ENCODE measurements around the gene UGT1A8. TPM values are rescaled to one million over a fixed set of nuclear protein-coding genes. Genes with fewer than 3 reads are reported as not detected.
"Not testable (repeated sequence)": the region's sequence is repeated elsewhere in the genome, so short reads cannot be mapped to it uniquely, and the experiment has no call there.

The UGT1A8 gene
- total RNA-seq, 2 donors from 2014 or later, result not detected

- Mint-ChIP-seq H3K4me3 (no peak within 1 kb of the TSS), H3K36me3 (ENCODE audit: low read depth) (no peaks in the 10 kb centered on the region), H3K27ac (no peak within 1 kb of the TSS), H3K4me1 (peaks cover 2% of the 10 kb centered on the region), H3K27me3 (peaks cover 37% of the 10 kb centered on the region)
- H3K9me3 ChIP-seq (ENCODE audit: control insufficient read depth, low read length, poor library complexity, severe bottlenecking), result no peaks in the 10 kb centered on the region
- ATAC-seq (no peak), DNase-seq (no peak)
Measured at GRCh38 chr2:233728723-233729301, 111.4 kb downstream of the UGT1A8 start, which contains the start of gene UGT1A3. TSS of gene UGT1A3 (plus strand) at chr2:233729042. CDS start at chr2:233729127, 85 bp downstream.

GRCh38 chr2:233736868-233737653 is 119.6 kb downstream of the UGT1A8 start:
- H3K4me1 Mint-ChIP-seq; H3K9me3 ChIP-seq (ENCODE audit: control insufficient read depth, low read length, poor library complexity, severe bottlenecking); H3K4me3 Mint-ChIP-seq; H3K27ac Mint-ChIP-seq; ATAC-seq; H3K36me3 Mint-ChIP-seq (ENCODE audit: low read depth); DNase-seq: not testable (repeated sequence)
- H3K27me3 Mint-ChIP-seq, result peaks cover 57% of the 10 kb centered on the region

- no peaks in the 10 kb centered on the region for H3K9me3 ChIP-seq (ENCODE audit: control insufficient read depth, low read length, poor library complexity, severe bottlenecking)
- Mint-ChIP-seq H3K4me3 (no peak overlapping the region), H3K36me3 (ENCODE audit: low read depth) (peaks cover 3% of the 10 kb centered on the region), H3K27me3 (peaks cover 60% of the 10 kb centered on the region), H3K27ac (no peak overlapping the region), H3K4me1 (no peaks in the 10 kb centered on the region)
- ATAC-seq (no peak), DNase-seq (no peak)
Measured at GRCh38 chr2:233740870-233741269, 123.4 kb downstream of the UGT1A8 start.

GRCh38 chr2:233743464-233744259 is 126.2 kb downstream of the UGT1A8 start:
- Mint-ChIP-seq H3K4me1 (no peaks in the 10 kb centered on the region), H3K36me3 (ENCODE audit: low read depth) (peaks cover 3% of the 10 kb centered on the region), H3K27ac (no peak overlapping the region), H3K4me3 (no peak overlapping the region), H3K27me3 (peaks cover 66% of the 10 kb centered on the region)
- no peak for DNase-seq
- no peak for ATAC-seq
- no peaks in the 10 kb centered on the region for H3K9me3 ChIP-seq (ENCODE audit: control insufficient read depth, low read length, poor library complexity, severe bottlenecking)

GRCh38 chr2:233745073-233745755 is 127.8 kb downstream of the UGT1A8 start:
- H3K4me1 Mint-ChIP-seq, result no peaks in the 10 kb centered on the region
- ATAC-seq, result no peak
- no peaks in the 10 kb centered on the region for H3K9me3 ChIP-seq (ENCODE audit: control insufficient read depth, low read length, poor library complexity, severe bottlenecking)
- H3K36me3 Mint-ChIP-seq (ENCODE audit: low read depth), result peaks cover under 1% of the 10 kb centered on the region
- DNase-seq, result no peak
- H3K27ac Mint-ChIP-seq, result no peak overlapping the region
- no peak overlapping the region for H3K4me3 Mint-ChIP-seq
- H3K27me3 Mint-ChIP-seq, result peaks cover 52% of the 10 kb centered on the region

- not testable (repeated sequence) for ATAC-seq; H3K4me3 Mint-ChIP-seq; H3K36me3 Mint-ChIP-seq (ENCODE audit: low read depth); H3K4me1 Mint-ChIP-seq; H3K9me3 ChIP-seq (ENCODE audit: control insufficient read depth, low read length, poor library complexity, severe bottlenecking); DNase-seq; H3K27ac Mint-ChIP-seq
- H3K27me3 Mint-ChIP-seq, result peaks cover 48% of the 10 kb centered on the region
Measured at GRCh38 chr2:233745838-233746237, 128.4 kb downstream of the UGT1A8 start.

- ATAC-seq (no peak), DNase-seq (no peak)
- Mint-ChIP-seq H3K27ac (no peak overlapping the region), H3K36me3 (ENCODE audit: low read depth) (no peaks in the 10 kb centered on the region), H3K27me3 (peaks cover 40% of the 10 kb centered on the region), H3K4me1 (no peaks in the 10 kb centered on the region), H3K4me3 (no peak overlapping the region)
- H3K9me3 ChIP-seq (ENCODE audit: control insufficient read depth, low read length, poor library complexity, severe bottlenecking), result no peaks in the 10 kb centered on the region
Measured at GRCh38 chr2:233746475-233747282, 129.2 kb downstream of the UGT1A8 start.

- H3K4me3 Mint-ChIP-seq, result no peak overlapping the region
- H3K27me3 Mint-ChIP-seq, result peaks cover 37% of the 10 kb centered on the region
- DNase-seq (no peak), ATAC-seq (no peak)
- no peaks in the 10 kb centered on the region for H3K4me1 Mint-ChIP-seq
- no peaks in the 10 kb centered on the region for H3K36me3 Mint-ChIP-seq (ENCODE audit: low read depth)
- H3K9me3 ChIP-seq (ENCODE audit: control insufficient read depth, low read length, poor library complexity, severe bottlenecking), result no peaks in the 10 kb centered on the region
- H3K27ac Mint-ChIP-seq, result no peak overlapping the region
Measured at GRCh38 chr2:233747283-233747544, 129.8 kb downstream of the UGT1A8 start.

- not testable (repeated sequence) for H3K4me3 Mint-ChIP-seq, H3K27ac Mint-ChIP-seq
Measured at GRCh38 chr2:233750689-233751088, 133.3 kb downstream of the UGT1A8 start.

GRCh38 chr2:233751212-233752009 is 134.0 kb downstream of the UGT1A8 start:
- H3K4me1 Mint-ChIP-seq; H3K27ac Mint-ChIP-seq; DNase-seq; H3K9me3 ChIP-seq (ENCODE audit: control insufficient read depth, low read length, poor library complexity, severe bottlenecking); ATAC-seq; H3K36me3 Mint-ChIP-seq (ENCODE audit: low read depth); H3K4me3 Mint-ChIP-seq: not testable (repeated sequence)
- peaks cover 31% of the 10 kb centered on the region for H3K27me3 Mint-ChIP-seq

More at GRCh38 chr2:233750689-233751088, 133.3 kb downstream of the UGT1A8 start:
- ATAC-seq; H3K9me3 ChIP-seq (ENCODE audit: control insufficient read depth, low read length, poor library complexity, severe bottlenecking); DNase-seq; H3K4me1 Mint-ChIP-seq; H3K36me3 Mint-ChIP-seq (ENCODE audit: low read depth): not testable (repeated sequence)
- H3K27me3 Mint-ChIP-seq, result peaks cover 34% of the 10 kb centered on the region

DNA sequence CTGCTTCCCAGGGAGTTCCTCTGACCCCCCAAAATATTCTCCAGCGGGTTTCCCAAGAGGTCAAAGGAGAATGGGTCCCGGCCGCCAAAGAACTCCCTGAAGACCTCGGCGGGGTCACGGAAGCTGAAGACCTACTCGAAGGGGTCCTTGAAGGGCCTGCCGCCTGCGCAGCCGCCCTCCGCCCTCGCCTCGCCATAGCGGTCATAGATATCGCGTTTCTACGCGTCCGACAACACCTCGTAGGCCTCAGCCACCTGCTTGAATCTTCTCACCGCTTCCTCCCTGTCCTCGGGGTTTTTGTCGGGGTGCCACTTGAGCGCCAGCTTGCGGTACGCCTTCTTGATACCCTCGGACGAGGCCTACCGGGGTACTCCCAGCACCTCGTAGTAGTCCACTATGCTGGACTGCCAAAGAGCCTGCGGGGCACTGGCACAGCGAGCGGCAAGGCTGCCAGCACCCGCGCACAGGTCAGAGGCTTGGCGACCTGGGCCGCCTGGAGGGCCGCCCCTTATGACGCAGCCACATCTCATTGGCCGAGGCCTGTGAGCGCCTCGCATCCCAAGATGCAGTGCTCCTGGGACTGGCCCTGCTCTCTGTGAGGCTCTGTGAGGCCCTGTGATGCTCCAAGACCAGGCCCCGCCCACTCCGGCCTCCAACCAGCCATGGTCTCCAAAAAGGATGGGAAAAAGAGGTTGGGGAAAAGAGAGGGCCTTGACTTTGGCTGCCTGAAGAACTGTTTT is 137.6 kb downstream of the UGT1A8 start:
- Mint-ChIP-seq H3K4me3 (no peak overlapping the region), H3K27ac (no peak overlapping the region), H3K36me3 (ENCODE audit: low read depth) (no peaks in the 10 kb centered on the region), H3K27me3 (peaks cover 12% of the 10 kb centered on the region), H3K4me1 (no peaks in the 10 kb centered on the region)
- H3K9me3 ChIP-seq (ENCODE audit: control insufficient read depth, low read length, poor library complexity, severe bottlenecking), result no peaks in the 10 kb centered on the region
- ATAC-seq (no peak), DNase-seq (no peak)
